ENCODE measurements around the gene TMEM86B. TPM values are rescaled to one million over a fixed set of nuclear protein-coding genes. Genes with fewer than 3 reads are reported as not detected.

The TMEM86B gene
- total and polyA plus RNA-seq, 2 donors (not counting 3 experiments of a cell fraction or from before 2014, with no cell fraction given), result 4.5 to 5.4 TPM

- Histone ChIP-seq H3K27me3 (ENCODE audit: control insufficient read depth in 2 of 2, insufficient read depth in 2 of 2, low read length in 2 of 2) (no peaks in the 10 kb centered on the region), H3K9ac (replicated peaks; ENCODE audit: extremely low read depth, insufficient read depth, low read length) (no peak overlapping the region), H3K36me3 (ENCODE audit: control insufficient read depth in 2 of 2, extremely low read depth in 1 of 2, insufficient read depth in 2 of 2, low read length in 2 of 2) (peaks cover 0 to 6% of the 10 kb centered on the region in 2 experiments), H3K4me3 (replicated peaks in 1 of 3; ENCODE audit: insufficient read depth in 1 of 3, low read depth in 1 of 3, low read length in 3 of 3) (no peak overlapping the region), H3K79me2 (ENCODE audit: control insufficient read depth, insufficient read depth, low read length) (no peaks in the 10 kb centered on the region), H3K9me1 (replicated peaks; ENCODE audit: control insufficient read depth, extremely low read depth, insufficient read depth, low read length) (no peaks in the 10 kb centered on the region), H3K27ac (ENCODE audit: insufficient read depth, low read depth, low read length) (no peak overlapping the region), H4K20me1 (replicated peaks; ENCODE audit: control insufficient read depth, extremely low read depth, insufficient read depth, low read length) (no peaks in the 10 kb centered on the region), H3K4me1 (ENCODE audit: control insufficient read depth, extremely low read depth, insufficient read depth, low read length) (peaks cover 2% of the 10 kb centered on the region), H3K4me2 (ENCODE audit: insufficient read depth, low read length) (no peak overlapping the region), H3K9me3 (replicated peaks; ENCODE audit: control insufficient read depth, insufficient read depth, low read length) (no peaks in the 10 kb centered on the region), H2AFZ (ENCODE audit: low read depth, low read length) (no peak overlapping the region)
- FAIRE-seq (no peak), DNase-seq (ENCODE audit: low read depth, low spot score) (no peak)
- BruUV-seq (replicated peaks), result no TSS peak
- POLR2A ChIA-PET, result no interaction called here
- CTCF ChIA-PET, result no interaction called here
- TF ChIP-seq FOS (IDR thresholded peaks at IDR 0.05; ENCODE audit: borderline replicate concordance, insufficient read depth, low read length), result no peak
- no peak for TF ChIP-seq CTCF (IDR thresholded peaks at IDR 0.05; ENCODE audit: extremely low read depth in 1 of 2, insufficient read depth in 1 of 2, low read depth in 1 of 2, low read length in 2 of 2)
- no peak for TF ChIP-seq MYC (IDR thresholded peaks at IDR 0.05; ENCODE audit: low read depth, low read length)
- TF ChIP-seq EZH2 (IDR thresholded peaks at IDR 0.05; ENCODE audit: borderline replicate concordance, low read depth, low read length, severe bottlenecking), result no peak
- no peak for TF ChIP-seq JUN (IDR thresholded peaks at IDR 0.05; ENCODE audit: borderline replicate concordance, insufficient read depth, insufficient read length, low read depth)
- TF ChIP-seq MAX (IDR thresholded peaks at IDR 0.05; ENCODE audit: insufficient read depth, insufficient read length), result no peak
- TF ChIP-seq POLR2AphosphoS5 (IDR thresholded peaks at IDR 0.05; ENCODE audit: insufficient read depth, low read depth, low read length), result no peak
- TF ChIP-seq POLR2A (IDR thresholded peaks at IDR 0.05; ENCODE audit: low read depth, low read length), result no peak
- no peak for TF ChIP-seq GATA2 (IDR thresholded peaks at IDR 0.05; ENCODE audit: insufficient read depth, insufficient read length, low read depth, low read length)
- intact Hi-C loops (cut with micrococcal nuclease) (no loop called here), dilution Hi-C loops (cut with MboI; ENCODE audit: extremely low pct_ligation_motif_present, low sequenced_read_pairs) (no loop called here)
Measured at GRCh38 chr19:55273978-55274707, 45.6 kb upstream of the TMEM86B start.
